KMS-11 (cell line): ENCODE data around the gene CDCA4.

Experiments
- H2AFZ ChIP-seq: fragments of 200-600 bp; sonication (generic); 2 replicates; pipeline ENCODE4 v1.6.1; 2016; ENCODE audit warnings: antibody characterized with exemption, mixed run types, low read depth
- H3K27ac ChIP-seq: fragments of 200-600 bp; sonication (generic); 2 replicates; pipeline ENCODE4 v1.6.1; 2016; ENCODE audit warnings: mild to moderate bottlenecking, mixed run types
- H3K27me3 ChIP-seq: fragments of 200-600 bp; sonication (generic); 2 replicates; pipeline ENCODE4 v1.6.1; 2017; ENCODE audit warnings: mild to moderate bottlenecking, low read depth, mixed run types, moderate library complexity; ENCODE audit not compliant: insufficient read depth
- H3K36me3 ChIP-seq: fragments of 200-600 bp; sonication (generic); 2 replicates; pipeline ENCODE4 v1.6.1; 2017; ENCODE audit warnings: mild to moderate bottlenecking, mixed run types; ENCODE audit not compliant: insufficient read depth
- H3K4me1 ChIP-seq: fragments of 200-600 bp; sonication (generic); 2 replicates; pipeline ENCODE4 v1.6.1; 2016; ENCODE audit warnings: mild to moderate bottlenecking, low read depth, mixed run types; ENCODE audit not compliant: poor library complexity, severe bottlenecking
- H3K4me2 ChIP-seq: fragments of 200-600 bp; sonication (generic); 2 replicates; pipeline ENCODE4 v1.7.0; 2016; ENCODE audit warnings: mild to moderate bottlenecking, mixed run types
- H3K4me3 ChIP-seq: fragments of 200-600 bp; sonication (generic); IDR thresholded peaks from 2 replicates; pipeline ENCODE4 v1.6.1; 2017; ENCODE audit warnings: low read depth, low read length, mixed read lengths; ENCODE audit not compliant: insufficient read depth
- H3K79me2 ChIP-seq: fragments of 200-600 bp; sonication (generic); 2 replicates; pipeline ENCODE4 v1.6.1; 2016; ENCODE audit warnings: low read depth, mixed run types; ENCODE audit not compliant: insufficient read depth
- H3K9ac ChIP-seq: fragments of 200-600 bp; sonication (generic); 2 replicates; pipeline ENCODE4 v1.6.1; 2016; ENCODE audit warnings: mild to moderate bottlenecking, mixed run types
- H4K20me1 ChIP-seq: fragments of 200-600 bp; sonication (generic); 2 replicates; pipeline ENCODE4 v1.6.1; 2016; ENCODE audit warnings: mild to moderate bottlenecking, mixed run types; ENCODE audit not compliant: insufficient read depth
- TF ChIP-seq, protein P1 (sequence below): fragments of 200-600 bp; sonication (generic); conservative IDR thresholded peaks from 2 replicates; pipeline ENCODE4 v1.6.1; 2017; ENCODE audit warnings: low read depth, mild to moderate bottlenecking, antibody characterized with exemption, low read length, moderate library complexity, mixed read lengths

The CDCA4 gene

DNA sequence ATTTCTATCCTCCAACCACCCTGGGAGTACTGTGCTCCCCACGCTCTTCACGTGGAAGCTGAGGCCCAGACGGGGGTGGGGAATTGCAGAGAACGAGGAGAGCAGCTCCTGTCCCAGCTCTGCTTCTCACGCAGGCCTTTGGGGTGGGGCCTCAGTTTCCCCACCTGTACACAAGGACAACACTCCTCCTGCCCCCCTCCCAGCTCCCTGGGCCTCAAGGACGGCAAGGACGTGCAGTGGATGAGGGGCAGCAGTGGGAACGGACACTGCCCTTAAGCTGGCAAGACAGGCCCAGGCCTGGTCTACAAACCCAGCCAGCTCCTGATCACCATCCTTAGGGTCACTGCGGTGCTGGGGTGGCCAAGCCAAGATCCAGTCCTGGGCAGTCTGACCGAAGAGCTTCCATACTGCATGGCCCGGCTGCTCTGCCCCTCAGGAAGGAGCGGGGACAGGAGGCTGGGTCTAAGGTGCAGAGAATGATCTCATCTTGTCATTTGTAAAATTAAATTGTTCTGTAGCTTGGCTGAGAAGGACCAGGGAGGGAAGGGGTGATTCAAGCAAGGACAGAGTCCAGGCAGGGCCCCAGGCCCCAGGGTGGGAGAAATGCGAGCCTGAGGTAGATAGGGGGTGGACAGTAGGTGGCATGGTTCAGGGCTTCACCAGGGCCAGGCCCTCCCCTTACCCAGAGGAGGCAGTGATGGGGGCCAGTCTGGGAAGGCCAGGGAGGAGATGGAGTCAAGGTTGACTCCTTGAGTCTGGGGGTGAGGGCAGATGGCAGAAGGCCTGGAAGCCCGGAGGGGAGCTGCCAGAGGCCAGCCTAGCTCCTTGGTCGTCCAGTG lies 36.6 kb downstream of the CDCA4 start:
- TF ChIP-seq, protein P1, sequence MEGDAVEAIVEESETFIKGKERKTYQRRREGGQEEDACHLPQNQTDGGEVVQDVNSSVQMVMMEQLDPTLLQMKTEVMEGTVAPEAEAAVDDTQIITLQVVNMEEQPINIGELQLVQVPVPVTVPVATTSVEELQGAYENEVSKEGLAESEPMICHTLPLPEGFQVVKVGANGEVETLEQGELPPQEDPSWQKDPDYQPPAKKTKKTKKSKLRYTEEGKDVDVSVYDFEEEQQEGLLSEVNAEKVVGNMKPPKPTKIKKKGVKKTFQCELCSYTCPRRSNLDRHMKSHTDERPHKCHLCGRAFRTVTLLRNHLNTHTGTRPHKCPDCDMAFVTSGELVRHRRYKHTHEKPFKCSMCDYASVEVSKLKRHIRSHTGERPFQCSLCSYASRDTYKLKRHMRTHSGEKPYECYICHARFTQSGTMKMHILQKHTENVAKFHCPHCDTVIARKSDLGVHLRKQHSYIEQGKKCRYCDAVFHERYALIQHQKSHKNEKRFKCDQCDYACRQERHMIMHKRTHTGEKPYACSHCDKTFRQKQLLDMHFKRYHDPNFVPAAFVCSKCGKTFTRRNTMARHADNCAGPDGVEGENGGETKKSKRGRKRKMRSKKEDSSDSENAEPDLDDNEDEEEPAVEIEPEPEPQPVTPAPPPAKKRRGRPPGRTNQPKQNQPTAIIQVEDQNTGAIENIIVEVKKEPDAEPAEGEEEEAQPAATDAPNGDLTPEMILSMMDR: no peak

DNA sequence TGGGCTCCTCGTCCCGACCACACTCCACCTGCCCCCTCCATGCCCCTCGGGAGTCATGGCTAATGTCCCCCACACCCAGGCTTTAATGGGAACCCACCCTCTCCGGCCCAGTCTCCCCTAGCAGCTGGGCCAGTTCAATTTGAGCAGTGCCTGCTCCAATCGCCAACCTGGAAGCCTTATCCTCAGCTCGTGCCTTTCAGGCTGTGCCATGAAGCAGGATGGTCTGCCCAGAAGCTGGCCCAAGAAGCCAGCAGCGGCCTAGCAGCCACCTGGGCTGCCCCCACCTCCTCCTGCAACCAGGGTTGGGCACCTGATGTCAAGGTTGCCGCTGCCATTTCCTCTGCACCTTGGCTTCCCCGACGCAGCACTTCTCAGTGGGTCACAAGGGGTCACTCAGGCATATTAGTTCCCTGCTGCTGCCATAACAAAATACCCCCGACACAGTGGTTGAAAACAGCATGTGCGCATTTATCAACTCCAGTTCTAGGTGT lies 37.6 kb downstream of the CDCA4 start:
- H3K27me3 ChIP-seq: no peaks in the 10 kb centered on the region
- H3K4me3 ChIP-seq: no peak overlapping the region
- no peaks in the 10 kb centered on the region for H3K36me3 ChIP-seq
- no peak overlapping the region for H2AFZ ChIP-seq
- no peaks in the 10 kb centered on the region for H4K20me1 ChIP-seq
- no peak overlapping the region for H3K4me2 ChIP-seq
- no peaks in the 10 kb centered on the region for H3K79me2 ChIP-seq
- TF ChIP-seq, protein P1: no peak
- peaks cover 10% of the 10 kb centered on the region for H3K4me1 ChIP-seq
- H3K27ac ChIP-seq: no peak overlapping the region
- H3K9ac ChIP-seq: no peak overlapping the region

More for the DNA sequence above, 36.6 kb downstream of the CDCA4 start:
- no peak overlapping the region for H3K27ac ChIP-seq
- H3K79me2 ChIP-seq: no peaks in the 10 kb centered on the region
- H3K27me3 ChIP-seq: no peaks in the 10 kb centered on the region
- H3K36me3 ChIP-seq: no peaks in the 10 kb centered on the region
- peaks cover 10% of the 10 kb centered on the region for H3K4me1 ChIP-seq
- no peak overlapping the region for H3K9ac ChIP-seq
- no peak overlapping the region for H3K4me2 ChIP-seq
- no peak overlapping the region for H2AFZ ChIP-seq
- no peaks in the 10 kb centered on the region for H4K20me1 ChIP-seq
- H3K4me3 ChIP-seq: no peak overlapping the region

DNA sequence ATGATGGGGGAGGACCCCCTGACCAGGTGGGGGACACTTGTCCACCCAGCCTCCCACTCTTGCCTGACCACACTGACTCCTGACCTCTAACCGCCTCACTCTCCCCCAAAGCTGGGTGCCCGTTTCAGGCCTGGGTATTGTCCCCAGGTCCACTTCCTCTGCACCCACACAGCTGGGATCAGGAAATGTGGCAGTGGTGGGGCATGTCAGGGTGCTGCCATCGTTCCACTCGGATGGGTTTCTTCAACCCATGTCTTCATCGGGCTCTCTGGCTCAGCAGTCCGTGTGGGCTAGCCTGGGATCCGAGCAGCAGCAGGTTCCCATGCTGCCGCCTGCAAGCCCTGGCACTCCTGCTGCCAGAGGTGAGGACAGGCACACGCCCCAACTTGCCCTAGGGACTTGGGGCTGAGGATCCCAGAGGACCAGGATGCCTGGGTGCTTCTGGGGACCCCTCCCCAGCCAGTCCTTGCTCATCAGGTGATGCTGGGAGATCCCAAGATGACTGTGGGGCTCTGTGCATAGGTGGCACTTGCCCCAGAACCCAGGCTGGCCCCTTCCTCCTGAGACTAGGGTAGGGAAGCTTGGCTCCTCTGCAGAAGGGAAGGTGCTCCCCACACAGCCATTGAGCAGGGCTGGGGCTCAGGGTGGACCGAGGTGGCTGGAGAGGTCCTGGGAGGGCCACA lies 38.2 kb downstream of the CDCA4 start:
- no peaks in the 10 kb centered on the region for H3K27me3 ChIP-seq
- no peak overlapping the region for H3K9ac ChIP-seq
- H3K27ac ChIP-seq: no peak overlapping the region
- peaks cover 10% of the 10 kb centered on the region for H3K4me1 ChIP-seq
- H2AFZ ChIP-seq: no peak overlapping the region
- no peak overlapping the region for H3K4me2 ChIP-seq
- H4K20me1 ChIP-seq: no peaks in the 10 kb centered on the region
- TF ChIP-seq, protein P1: no peak
- H3K4me3 ChIP-seq: no peak overlapping the region
- no peaks in the 10 kb centered on the region for H3K36me3 ChIP-seq
- H3K79me2 ChIP-seq: no peaks in the 10 kb centered on the region

DNA sequence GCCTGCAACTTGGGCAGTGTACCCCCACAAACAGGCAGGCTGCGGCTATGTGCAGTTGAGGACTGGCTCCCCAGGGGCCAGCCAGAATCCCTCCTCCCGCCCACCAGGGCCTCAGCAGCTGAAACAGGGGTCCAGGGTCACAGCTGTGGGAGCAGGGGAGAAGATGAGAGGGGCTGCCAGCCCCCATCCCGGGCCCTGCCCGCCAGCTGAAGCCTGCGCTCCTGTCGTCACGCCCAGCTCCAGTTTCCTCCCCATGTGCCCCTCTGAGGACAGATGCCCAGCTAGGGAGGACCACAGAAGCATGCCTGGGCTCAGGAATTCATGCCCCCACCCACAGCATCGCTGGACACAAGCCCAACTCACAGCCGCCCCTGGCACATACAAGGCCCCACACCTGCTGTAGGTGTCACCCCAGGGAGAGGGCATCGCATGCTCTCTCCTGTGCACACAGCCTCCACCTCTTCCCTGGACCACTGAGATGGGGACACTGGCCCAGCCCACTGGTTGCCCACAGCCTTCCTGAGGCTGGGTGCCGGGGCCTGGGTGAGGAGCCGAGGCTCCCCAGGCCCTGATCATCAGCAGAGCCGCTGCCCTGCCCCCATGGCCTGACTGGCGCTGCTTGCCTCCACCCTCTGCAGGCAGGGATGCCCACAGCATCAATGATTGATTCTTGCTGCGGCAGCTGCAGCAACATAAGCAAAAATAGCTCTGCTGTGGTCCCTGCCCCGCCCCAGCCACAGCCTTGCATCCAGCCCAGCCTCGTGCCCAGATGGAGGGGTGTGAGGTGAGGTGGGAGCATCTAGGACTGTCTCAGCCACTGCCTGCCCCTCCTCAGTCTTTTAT lies 39.0 kb downstream of the CDCA4 start:
- no peak overlapping the region for H2AFZ ChIP-seq
- no peaks in the 10 kb centered on the region for H4K20me1 ChIP-seq
- no peak overlapping the region for H3K4me2 ChIP-seq
- TF ChIP-seq, protein P1: no peak
- no peak overlapping the region for H3K27ac ChIP-seq
- H3K36me3 ChIP-seq: no peaks in the 10 kb centered on the region
- H3K4me1 ChIP-seq: peaks cover 10% of the 10 kb centered on the region
- H3K4me3 ChIP-seq: no peak overlapping the region
- no peaks in the 10 kb centered on the region for H3K79me2 ChIP-seq
- no peaks in the 10 kb centered on the region for H3K27me3 ChIP-seq
- H3K9ac ChIP-seq: no peak overlapping the region
